ENCODE data around the gene CD47.

GRCh38 chr3:108134555-108134880, 43.7 kb upstream of the CD47 start:
- TF ChIP-seq CTCF (IDR thresholded peaks at IDR 0.05) (no peak), POLR2AphosphoS5 (IDR thresholded peaks at IDR 0.05; ENCODE audit: low read depth, low read length) (no peak), SIN3A (IDR thresholded peaks at IDR 0.05; ENCODE audit: borderline replicate concordance, insufficient read depth, low read depth, low read length) (no peak), REST (IDR thresholded peaks at IDR 0.05; ENCODE audit: insufficient read depth in 1 of 2, low read depth in 2 of 2, low read length in 1 of 2) (no peak), TCF7L2 (IDR thresholded peaks at IDR 0.05; ENCODE audit: low read depth, low read length) (no peak)

Data from Panc1 (cell line).